GM11168 (cell line): ENCODE results near the gene PKM.
"Not testable (repeated sequence)": the region's sequence is repeated elsewhere in the genome, so short reads cannot be mapped to it uniquely, and the experiment has no call there.

Experiments used
- in situ Hi-C: fragments of 300-500 bp; cut with MboI; formaldehyde crosslinking; loops from one replicate; pipeline ENCODE4 v1.12.0; 2022; ENCODE audit warnings: low sequenced_read_pairs; ENCODE audit not compliant: unreplicated experiment

PKM gene

GRCh38 chr15:72231066-72231832 lies at the start of gene PKM:
PKM (minus strand) TSS chr15:72231190; CDS start chr15:72219097, 12,093 bp downstream.
- in situ Hi-C loops = no loop called here

- in situ Hi-C loops = no loop called here
Observed at GRCh38 chr15:72280751-72281150, 49.8 kb upstream of the PKM start.

GRCh38 chr15:72278737-72279136 lies 47.7 kb upstream of the PKM start:
- in situ Hi-C loops = no loop called here

GRCh38 chr15:72276326-72276700 lies 45.3 kb upstream of the PKM start:
- in situ Hi-C loops = no loop called here

- in situ Hi-C loops = not testable (repeated sequence)
Observed at GRCh38 chr15:72275635-72276325, 44.8 kb upstream of the PKM start.

- in situ Hi-C loops = no loop called here
Observed at GRCh38 chr15:72272997-72273352, 42.0 kb upstream of the PKM start.

GRCh38 chr15:72272213-72272996 lies 41.4 kb upstream of the PKM start, which contains the start of gene PARP6:
PARP6 (minus strand) TSS chr15:72272554; CDS start chr15:72267477, 5,077 bp downstream.
- in situ Hi-C loops = no loop called here

DNA sequence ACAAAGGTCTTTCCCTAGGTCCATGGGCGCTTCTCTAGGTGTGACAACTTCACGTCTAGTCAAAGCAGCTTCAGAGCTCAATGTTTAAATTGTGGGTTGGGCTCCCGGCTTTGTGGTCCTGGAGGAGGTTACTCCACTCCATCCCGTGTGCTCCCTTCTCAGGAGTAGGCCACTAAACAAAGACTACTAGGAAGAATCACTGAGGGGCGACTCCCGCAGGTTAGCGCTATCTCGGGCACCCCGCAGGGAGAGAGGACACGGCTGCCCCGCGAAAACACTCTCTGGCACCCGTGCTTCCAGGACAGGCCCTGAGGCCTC lies 40.9 kb upstream of the PKM start:
- in situ Hi-C loops = no loop called here

DNA sequence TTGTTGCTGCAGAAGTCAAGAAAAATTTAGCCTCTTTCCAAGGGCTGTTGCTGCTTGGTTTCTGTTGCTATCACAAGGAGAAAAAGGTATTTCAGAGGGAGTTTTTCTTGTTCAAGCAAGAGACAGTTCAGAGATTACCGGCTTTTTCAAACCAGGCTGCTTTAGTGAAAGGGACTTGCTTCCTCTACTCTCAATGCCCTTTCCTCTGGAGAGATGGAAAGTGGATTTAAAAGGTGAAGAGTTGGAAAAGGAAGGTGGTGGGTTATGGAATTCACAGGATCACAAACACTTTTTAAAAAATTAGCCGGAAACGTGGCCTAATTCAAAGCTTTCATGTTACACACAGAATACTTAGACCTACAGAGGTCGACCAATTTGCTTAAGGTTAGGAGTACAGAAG lies 40.2 kb upstream of the PKM start:
- in situ Hi-C loops = no loop called here

DNA sequence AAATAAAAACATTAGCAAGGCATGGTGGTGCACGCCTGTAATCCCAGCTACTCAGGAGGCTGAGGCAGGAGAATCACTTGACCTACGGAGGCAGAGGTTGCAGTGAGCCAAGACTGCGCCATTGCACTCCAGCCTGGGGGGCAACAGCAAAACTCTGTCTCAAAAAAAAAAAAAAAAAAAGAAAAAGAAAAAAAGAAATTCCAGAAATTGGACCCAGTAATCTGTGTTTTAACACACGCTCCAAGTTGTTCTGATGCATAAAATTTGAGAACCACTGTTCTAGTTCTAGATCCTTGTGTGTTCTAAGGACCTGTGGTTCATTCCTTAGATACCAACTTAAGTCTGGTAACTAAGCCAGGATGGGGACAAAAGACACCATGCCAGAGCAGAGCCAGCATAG lies 38.7 kb upstream of the PKM start:
- in situ Hi-C loops = no loop called here

GRCh38 chr15:72265031-72265430 lies 34.0 kb upstream of the PKM start:
- in situ Hi-C loops = no loop called here

DNA sequence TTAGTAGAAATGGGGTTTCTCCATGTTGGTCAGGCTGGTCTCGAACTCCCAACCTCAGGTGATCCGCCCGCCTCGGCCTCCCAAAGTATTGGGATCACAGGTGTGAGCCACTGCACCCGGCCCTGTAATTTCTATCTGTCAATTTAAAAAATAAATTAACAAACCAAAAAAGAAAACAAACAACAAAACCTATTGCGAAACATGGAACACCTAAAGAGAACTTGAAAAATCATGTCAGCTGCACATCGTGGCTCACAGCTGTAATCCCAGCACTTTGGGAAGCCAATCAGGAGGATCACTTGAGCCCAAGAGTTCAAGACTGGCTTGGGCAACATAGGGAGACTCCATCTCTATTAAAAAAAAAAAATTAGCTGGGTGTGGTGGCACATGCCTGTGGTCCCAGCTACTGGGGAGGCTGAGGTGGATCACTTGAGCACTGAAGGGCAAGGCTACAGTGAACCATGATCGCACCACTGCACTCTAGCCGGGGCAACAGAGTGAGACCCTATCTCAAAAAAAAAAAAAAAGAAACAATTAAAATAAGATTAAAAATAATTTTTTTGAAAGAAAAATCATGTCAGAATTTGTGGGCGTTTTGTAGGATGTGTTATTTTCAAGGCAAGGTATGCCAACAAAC lies 21.8 kb upstream of the PKM start:
- in situ Hi-C loops = no loop called here

DNA sequence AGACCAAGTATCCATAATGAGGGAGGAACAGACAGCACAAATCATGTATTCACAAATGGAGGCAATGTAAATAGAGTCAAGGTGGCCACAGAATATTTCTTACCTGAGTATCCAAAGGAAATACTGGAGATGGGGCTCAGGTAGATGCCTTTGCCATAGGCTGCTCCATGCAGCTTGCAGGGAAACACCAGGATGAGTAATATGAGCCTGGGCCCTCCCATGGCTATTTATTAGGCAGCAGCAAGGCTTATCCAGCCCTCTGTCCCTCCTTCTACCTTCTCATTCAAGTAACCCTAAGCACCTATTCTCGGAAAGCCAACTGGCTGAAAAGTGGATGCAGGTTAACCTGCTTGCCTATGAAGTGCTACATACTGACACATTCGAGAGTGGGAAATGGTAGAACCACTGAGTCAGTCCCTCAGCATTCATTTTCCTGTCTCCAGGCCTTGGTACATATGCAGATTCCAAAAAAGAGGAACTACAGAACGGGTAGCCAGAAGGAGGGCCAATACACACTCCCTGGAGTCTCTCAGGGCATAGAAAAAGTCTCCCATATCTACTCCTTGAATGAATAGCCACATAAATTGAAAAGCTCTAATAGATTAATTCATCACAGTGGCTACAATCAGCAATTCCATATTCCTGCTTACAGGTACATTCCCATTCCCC lies 18.3 kb upstream of the PKM start:
- in situ Hi-C loops = no loop called here

GRCh38 chr15:72248514-72248913 lies 17.5 kb upstream of the PKM start:
- in situ Hi-C loops = no loop called here

- in situ Hi-C loops = no loop called here
Observed at GRCh38 chr15:72242775-72243370, 11.9 kb upstream of the PKM start.

DNA sequence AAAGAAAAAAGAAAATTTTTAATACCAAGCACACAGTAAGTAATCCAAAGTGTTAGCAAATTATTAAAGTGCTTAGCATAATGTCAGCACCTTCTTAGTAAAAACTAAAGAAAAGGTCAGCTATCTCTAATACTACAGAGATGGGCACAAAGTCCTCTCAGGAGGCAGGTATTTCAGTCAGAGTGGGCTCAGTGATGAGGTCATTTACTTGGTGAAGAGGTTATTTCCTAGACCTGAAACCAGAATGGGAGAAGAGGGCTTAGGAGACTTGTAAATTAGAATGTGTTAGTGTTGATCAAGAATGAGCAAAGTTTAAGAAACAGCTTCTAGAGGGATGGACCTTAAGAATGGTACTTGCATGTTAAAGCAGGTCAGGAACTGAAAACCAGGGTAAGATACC lies 8.7 kb upstream of the PKM start:
- in situ Hi-C loops = no loop called here

GRCh38 chr15:72238586-72238985 lies 7.6 kb upstream of the PKM start:
- in situ Hi-C loops = no loop called here

DNA sequence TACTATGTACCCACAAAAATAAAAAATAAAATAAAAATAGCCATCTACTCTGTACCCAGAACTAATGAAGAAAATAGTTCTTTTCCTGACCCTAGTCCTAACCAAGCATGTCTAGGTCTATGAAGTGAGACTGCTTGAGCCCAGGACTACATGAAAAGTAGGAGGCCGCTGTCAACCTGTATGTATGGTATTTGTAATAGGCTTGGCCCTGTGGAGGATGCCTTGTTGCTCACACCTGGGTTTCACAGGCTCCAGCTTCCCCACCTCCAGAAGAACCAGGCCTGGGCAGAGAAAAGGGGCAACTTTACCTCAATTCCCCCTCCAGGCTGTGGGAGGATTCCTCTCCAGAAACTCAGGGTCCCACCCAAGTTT lies 6.8 kb upstream of the PKM start:
- in situ Hi-C loops = no loop called here

- in situ Hi-C loops = no loop called here
Observed at GRCh38 chr15:72237029-72237852, 6.3 kb upstream of the PKM start.
